Activated CD4-positive, alpha-beta T cell treated with anti-CD3 and anti-CD28 coated beads for 1 hour (primary cell): ENCODE measurements around the gene IZUMO2.
"Not testable (repeated sequence)": the region's sequence is repeated elsewhere in the genome, so short reads cannot be mapped to it uniquely, and the experiment has no call there.

Experiments used
- DNase-seq: peaks from one replicate; pipeline ENCODE4 v3.0.0-alpha.2; 2020

Gene IZUMO2

GRCh38 chr19:50134777-50135719 lies 28.0 kb downstream of the IZUMO2 start:
- DNase-seq, result not testable (repeated sequence)

DNA sequence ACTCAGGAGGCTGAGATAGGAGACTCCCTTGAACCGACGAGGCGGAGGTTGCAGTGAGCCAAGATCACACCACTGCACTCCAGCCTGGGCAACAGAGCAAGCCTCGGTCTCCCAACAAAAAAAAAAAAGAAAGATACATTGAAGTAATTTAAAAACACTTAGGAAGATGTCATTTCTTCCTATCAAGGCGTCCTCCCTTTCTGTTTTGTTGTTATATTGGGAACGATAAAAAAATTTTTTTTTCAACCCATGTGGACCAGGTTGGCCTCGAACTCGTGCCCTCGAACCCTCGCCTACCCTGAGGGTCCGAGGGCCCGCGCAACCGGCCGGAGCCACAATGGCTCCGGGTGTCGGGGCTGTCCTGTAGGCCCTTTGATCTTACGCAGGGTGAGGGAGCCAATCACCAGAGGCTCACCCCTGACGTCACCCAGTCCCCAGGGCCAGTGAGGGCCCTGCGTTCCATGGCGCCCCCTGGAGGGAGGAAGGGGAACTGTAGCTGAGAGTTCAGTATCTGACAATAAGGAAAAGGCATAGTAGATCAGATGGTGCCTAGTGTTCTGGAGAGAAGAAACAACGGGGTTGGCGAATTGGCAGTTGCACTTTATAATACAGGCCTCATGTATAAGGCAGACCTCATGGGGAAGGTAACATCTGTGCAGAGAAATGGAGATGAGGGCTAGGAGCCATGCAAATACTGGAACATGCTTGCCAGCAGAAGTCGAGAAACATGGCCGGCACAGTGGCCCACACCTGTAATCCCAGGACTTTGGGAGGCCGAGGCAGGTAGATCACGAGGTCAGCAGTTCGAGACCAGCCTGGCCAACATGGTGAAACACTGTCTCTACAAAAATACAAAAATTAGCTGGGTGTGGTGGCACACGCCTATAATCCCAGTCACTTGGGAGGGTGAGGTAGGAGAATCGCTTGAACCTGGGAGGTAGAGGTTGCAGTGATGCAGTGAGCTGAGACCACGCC lies 29.3 kb downstream of the IZUMO2 start:
- DNase-seq, result not testable (repeated sequence)

DNA sequence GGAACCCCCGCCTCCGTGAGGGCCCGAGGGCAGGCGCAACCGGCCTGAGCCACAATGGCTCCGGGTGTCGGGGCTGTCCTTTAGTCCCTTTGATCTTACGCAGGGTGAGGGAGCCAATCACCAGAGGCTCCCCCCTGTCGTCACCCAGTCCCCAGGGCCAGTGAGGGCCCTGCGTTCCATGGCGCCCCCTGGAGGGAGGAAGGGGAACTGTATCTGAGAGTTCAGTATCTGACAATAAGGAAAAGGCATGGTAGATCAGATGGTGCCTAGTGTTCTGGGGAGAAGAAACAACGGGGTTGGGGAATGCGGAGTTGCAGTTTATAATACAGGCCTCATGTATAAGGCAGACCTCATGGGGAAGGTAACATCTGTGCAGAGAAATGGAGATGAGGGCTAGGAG lies 59.1 kb downstream of the IZUMO2 start:
- DNase-seq, result not testable (repeated sequence)

DNA sequence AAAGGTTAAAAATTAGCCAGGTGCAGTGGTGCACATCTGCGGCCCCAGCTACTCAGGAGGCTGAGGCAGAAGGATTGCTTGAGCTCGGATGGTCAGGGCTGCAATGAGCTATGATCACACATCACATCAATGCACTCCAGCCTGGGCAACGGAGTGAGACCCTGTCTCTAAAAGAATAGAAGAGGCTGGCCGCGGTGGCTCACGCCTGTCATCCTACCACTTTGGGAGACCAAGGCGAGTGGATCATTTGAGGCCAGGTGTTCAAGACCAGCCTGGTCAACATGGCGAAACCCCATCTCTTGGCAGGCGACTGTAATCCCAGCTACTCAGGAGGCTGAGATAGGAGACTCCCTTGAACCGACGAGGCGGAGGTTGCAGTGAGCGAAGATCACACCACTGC lies 59.7 kb downstream of the IZUMO2 start:
- DNase-seq, result not testable (repeated sequence)
